Activated T-helper 2 cell treated with anti-CD3 and anti-CD28 coated beads, Interferon-gamma antibody, Interleukin-2, Interleukin-4, amounts not matched to agents 10 μg/mL and 5 μg/mL and 100 μg/mL, durations not matched to agents 14 hours and 24 hours and 36 hours (primary cell): Measurements from ENCODE around the gene ETV6. TPM values are rescaled to one million over a fixed set of nuclear protein-coding genes. Genes with fewer than 3 reads are reported as not detected.

Source experiments
- DNase-seq: peaks from one replicate; pipeline ENCODE4 v3.0.0; 2021; ENCODE audit warnings: low spot score
- H3K27ac Mint-ChIP-seq: one replicate; pipeline ENCODE4 v1.8.0; 2021; ENCODE audit warnings: mixed read lengths
- H3K27me3 Mint-ChIP-seq: one replicate; pipeline ENCODE4 v1.8.0; 2021; ENCODE audit warnings: low read depth, mixed read lengths
- H3K36me3 Mint-ChIP-seq: one replicate; pipeline ENCODE4 v1.8.0; 2021; ENCODE audit warnings: low read depth, mixed read lengths
- H3K4me1 Mint-ChIP-seq: one replicate; pipeline ENCODE4 v1.8.0; 2021; ENCODE audit warnings: low read depth, mixed read lengths
- H3K4me3 Mint-ChIP-seq: one replicate; pipeline ENCODE4 v1.8.0; 2021; ENCODE audit warnings: low read depth, mild to moderate bottlenecking, moderate library complexity, mixed read lengths
- H3K9me3 Mint-ChIP-seq: one replicate; pipeline ENCODE4 v1.8.0; 2021; ENCODE audit warnings: mixed read lengths
- intact Hi-C: fragments of 100-400 bp; cut with micrococcal nuclease; formaldehyde crosslinking; loops from one replicate; pipeline ENCODE4 v1.15.1; 2023
- total RNA-seq: library from RNA; stranded (reverse); gene quantifications from 2 replicates; pipeline ENCODE4 v1.2.3, GENCODE V29; 2022

Gene ETV6
- total RNA-seq, 1 donor from 2014 or later: 69.4 TPM

DNA sequence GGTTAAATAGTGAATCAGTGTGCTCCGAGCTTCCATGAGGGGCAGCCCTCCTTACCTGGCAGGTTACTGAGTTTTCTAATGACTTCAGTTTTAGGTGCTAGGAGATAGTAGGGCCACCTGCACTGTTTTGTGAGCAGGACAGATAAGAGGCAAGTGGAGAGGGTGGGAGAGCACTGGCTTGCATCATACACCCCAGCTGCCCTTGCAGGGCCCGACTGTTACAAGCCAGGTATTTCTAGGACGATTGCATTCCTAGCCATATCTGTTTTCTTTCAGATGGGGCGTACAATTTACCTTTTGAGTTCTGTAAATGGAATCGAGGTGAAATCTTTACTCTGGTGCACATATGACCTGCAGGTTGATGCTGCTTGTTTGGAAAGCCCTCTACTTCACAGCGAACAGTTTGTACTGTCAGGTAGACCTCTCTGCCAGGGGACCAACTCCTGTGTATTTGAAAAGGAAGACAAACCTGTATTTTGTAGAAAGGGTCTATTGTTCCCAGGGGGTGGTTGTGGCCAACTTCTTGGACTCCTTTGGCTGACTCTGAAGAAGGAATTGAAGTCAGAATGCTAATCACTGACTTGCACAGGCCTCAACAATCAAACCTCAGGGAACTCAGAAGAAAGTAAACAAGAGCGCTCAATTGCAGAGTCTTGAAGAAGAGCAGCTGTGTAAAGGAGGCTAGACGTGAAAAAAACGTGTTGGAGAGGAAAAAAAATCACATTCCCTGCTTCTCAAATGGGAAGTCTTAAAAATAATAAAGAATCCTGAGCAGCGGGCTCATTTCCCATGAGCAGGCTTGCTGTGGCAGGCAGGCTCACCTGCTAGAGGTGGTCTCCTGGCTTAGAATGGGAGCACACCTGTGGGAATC is 57.3 kb downstream of the ETV6 start:
- DNase-seq: no peak
- intact Hi-C loops: no loop called here
- H3K27ac Mint-ChIP-seq: no peak overlapping the region
- no peak overlapping the region for H3K4me3 Mint-ChIP-seq
- peaks cover 31% of the 10 kb centered on the region for H3K36me3 Mint-ChIP-seq
- peaks cover 31% of the 10 kb centered on the region for H3K4me1 Mint-ChIP-seq
- no peaks in the 10 kb centered on the region for H3K27me3 Mint-ChIP-seq
- no peaks in the 10 kb centered on the region for H3K9me3 Mint-ChIP-seq

DNA sequence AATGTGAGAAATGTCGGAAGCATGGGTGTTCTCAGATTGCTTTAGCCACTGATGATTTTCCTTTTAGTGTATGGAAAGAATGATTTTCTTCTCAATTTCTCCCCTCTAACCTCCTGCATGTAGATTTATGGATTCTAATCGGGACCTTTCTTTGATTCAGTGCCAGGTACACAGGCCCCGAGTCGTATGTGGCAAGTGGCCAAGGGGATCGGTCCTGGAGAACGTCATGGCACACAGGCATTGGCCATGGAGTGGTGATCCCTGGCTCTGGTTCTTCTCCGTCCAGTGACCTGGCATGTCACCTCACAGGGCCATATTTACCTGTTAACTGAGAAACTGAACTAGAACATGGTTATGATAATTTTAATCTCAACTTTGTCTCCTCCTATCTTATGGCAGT is 58.1 kb downstream of the ETV6 start:
- Mint-ChIP-seq H3K4me1 (peaks cover 28% of the 10 kb centered on the region), H3K27ac (no peak overlapping the region), H3K27me3 (no peaks in the 10 kb centered on the region), H3K4me3 (no peak overlapping the region), H3K36me3 (peaks cover 31% of the 10 kb centered on the region), H3K9me3 (no peaks in the 10 kb centered on the region)
- no peak for DNase-seq
- intact Hi-C loops: no loop called here

DNA sequence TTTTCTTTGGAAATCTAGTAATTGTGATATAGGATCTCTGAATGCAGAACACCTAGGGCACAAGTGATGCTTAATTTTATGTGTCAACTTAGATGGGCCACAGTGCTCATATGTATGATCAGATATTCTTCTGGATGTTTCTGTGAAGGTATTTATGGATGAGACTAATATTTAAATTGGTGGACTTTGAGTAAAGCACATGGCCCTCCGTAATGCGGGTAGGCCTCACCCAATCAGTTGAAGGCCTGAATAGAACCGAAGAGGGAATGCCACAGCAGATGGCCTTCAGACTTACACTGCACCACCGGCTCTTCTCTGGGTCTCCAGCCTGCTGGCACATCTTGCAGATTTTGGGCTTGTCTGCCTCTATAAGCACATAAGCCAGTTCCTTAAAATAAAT is 60.0 kb downstream of the ETV6 start:
- intact Hi-C loops: no loop called here
- DNase-seq: no peak
- Mint-ChIP-seq H3K4me3 (no peak overlapping the region), H3K4me1 (peaks cover 37% of the 10 kb centered on the region), H3K9me3 (no peaks in the 10 kb centered on the region), H3K27ac (no peak overlapping the region), H3K27me3 (no peaks in the 10 kb centered on the region), H3K36me3 (peaks cover 34% of the 10 kb centered on the region)

DNA sequence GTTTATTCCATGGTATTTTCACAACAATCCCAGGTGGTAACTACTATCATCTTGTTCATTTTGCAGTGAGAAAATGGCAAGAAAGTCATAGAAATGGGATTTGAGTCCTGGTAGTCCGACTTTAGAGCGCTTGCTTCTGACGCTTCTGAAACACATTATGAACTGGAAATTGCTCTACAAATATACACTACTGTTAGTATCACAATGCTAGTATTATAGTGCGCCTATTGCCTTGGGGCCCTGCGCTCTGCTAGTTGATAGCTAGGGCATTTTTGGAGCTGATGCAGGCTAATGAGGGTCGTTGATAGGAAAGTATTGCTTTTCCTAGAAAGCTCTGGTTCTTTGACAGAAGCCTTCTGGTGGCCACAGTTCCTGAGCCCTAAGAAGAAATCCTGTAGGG is 61.0 kb downstream of the ETV6 start:
- Mint-ChIP-seq H3K4me3 (no peak overlapping the region), H3K9me3 (no peaks in the 10 kb centered on the region), H3K36me3 (peaks cover 35% of the 10 kb centered on the region), H3K27ac (no peak overlapping the region), H3K4me1 (peaks cover 37% of the 10 kb centered on the region), H3K27me3 (no peaks in the 10 kb centered on the region)
- no peak for DNase-seq
- intact Hi-C loops: no loop called here

DNA sequence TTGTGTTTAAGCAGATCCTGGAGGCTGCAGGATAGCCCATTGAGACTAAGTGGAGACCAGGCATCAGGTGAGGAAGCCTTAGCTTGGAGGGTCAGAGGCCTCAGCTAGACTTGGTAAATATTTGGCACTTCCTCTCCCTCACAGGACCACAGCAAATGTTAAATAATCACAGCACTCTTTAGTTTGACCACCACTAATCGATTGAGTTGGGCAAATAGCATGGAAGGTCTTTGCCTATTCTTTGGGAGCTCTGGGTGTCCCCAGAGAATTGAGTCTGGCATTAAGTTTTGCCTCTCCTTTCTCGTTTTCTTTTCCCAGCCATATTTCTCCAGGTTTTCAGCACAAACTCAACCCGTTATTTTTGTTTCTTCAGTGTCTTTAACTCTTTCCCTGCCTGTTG is 61.4 kb downstream of the ETV6 start:
- Mint-ChIP-seq H3K4me1 (peaks cover 37% of the 10 kb centered on the region), H3K36me3 (peaks cover 39% of the 10 kb centered on the region), H3K9me3 (no peaks in the 10 kb centered on the region), H3K27ac (no peak overlapping the region), H3K27me3 (no peaks in the 10 kb centered on the region), H3K4me3 (no peak overlapping the region)
- DNase-seq: no peak
- intact Hi-C loops: no loop called here

DNA sequence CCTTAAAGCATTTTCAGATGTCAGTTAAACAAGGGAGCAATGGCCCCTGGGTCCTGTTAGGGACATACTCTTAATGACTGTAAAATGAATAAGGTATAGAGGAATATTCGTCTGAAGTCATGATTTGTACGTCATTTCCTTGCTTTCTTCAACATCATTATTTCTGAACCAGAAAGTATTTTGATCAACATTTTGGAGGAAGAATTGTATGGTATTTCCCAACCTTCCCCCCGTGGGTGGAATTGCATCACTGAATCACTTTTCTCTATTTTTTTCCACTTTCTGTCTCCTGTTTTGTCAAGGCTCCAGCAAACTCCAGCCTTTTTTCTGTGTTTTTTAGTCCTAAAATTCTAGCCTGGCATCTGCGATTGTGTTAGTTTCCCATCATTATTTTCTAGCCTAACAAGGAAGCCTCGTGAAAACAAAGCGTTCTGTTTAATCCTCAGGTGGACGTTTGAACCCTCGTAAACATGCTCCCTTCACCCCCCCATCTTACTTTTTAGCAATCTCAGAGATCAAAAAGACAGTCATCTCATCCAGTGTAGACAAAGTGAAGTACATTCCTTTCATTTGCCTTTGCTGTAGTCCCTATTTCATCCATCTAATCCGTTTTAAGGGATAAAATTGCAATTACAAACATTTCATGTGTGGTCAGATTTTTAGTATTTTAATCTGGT is 62.3 kb downstream of the ETV6 start:
- no peaks in the 10 kb centered on the region for H3K27me3 Mint-ChIP-seq
- peaks cover 45% of the 10 kb centered on the region for H3K36me3 Mint-ChIP-seq
- intact Hi-C loops: loop anchor here (2.0 kb wide), 1 partner anchor 19 kb away; no protein-coding TSS in a partner anchor
- no peak overlapping the region for H3K4me3 Mint-ChIP-seq
- no peak overlapping the region for H3K27ac Mint-ChIP-seq
- peaks cover 42% of the 10 kb centered on the region for H3K4me1 Mint-ChIP-seq
- no peak for DNase-seq
- no peaks in the 10 kb centered on the region for H3K9me3 Mint-ChIP-seq

DNA sequence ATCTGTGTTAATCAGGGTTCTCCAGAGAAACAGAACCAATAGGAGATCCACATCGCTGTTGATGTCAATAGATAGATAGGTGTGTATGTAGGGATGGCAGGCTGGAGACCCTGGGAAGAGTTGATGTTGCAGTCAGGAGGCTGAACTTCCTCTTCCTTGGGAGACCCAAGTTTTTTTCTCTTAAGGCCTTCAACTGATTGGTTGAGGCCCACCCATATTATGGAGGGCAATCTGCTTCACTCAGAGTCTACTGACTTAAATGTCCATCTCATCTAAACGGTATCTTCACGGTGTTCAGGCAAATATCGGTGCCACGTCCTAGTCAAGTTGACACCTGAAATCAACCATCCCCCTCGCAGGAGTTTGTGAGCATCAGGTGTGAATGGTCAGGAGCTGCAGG is 63.0 kb downstream of the ETV6 start:
- intact Hi-C loops: loop anchor here (2.0 kb wide), 1 partner anchor 18 kb away; no protein-coding TSS in a partner anchor
- DNase-seq: no peak
- Mint-ChIP-seq H3K27ac (no peak overlapping the region), H3K36me3 (peaks cover 43% of the 10 kb centered on the region), H3K27me3 (no peaks in the 10 kb centered on the region), H3K4me1 (peaks cover 42% of the 10 kb centered on the region), H3K9me3 (no peaks in the 10 kb centered on the region), H3K4me3 (no peak overlapping the region)

DNA sequence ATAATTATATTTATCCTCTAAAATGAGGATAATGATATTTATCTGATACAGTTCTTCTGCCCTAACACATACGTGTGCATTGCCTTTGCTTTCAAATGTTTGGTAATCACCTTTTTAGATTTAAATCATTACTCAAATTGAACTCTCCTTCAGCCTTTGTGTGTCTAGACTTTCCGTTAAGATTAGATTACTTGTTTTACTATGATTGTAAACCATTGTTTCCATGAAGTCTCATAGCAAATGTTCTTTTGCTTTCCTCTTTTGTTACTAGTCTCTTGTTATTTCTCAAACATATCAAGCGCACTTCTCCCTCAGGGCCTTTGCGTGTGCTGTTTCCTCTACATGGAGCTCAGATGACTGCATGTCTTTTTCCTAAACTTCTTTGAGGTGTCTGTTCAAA is 63.7 kb downstream of the ETV6 start:
- intact Hi-C loops: loop anchor here (1.0 to 2.0 kb wide), 3 partner anchors 18 to 297 kb away; no protein-coding TSS in a partner anchor
- Mint-ChIP-seq H3K27me3 (no peaks in the 10 kb centered on the region), H3K27ac (peak overlapping the region; percentile 52), H3K9me3 (no peaks in the 10 kb centered on the region), H3K4me1 (peaks cover 47% of the 10 kb centered on the region), H3K4me3 (no peak overlapping the region), H3K36me3 (peaks cover 43% of the 10 kb centered on the region)
- no peak for DNase-seq

DNA sequence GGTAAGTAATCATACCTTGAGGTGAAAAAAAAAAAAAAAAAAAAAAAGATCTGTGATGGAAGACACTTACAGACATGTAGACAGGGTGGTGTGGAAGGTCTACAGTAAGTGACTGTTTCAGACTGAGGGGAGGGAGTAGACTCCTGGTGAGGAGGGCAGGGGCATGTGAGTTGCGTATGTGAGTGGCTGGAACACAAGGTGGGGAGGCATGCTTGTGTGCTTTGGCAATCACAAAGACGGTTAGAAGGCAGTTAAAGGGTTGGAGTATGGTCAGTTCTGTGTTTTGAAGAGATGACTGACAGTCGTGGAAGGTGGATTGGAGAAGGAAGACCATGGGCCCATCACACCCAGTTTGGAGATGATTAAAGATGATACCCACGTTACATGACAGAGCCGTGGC is 65.2 kb downstream of the ETV6 start:
- DNase-seq: no peak
- peaks cover 49% of the 10 kb centered on the region for H3K36me3 Mint-ChIP-seq
- H3K9me3 Mint-ChIP-seq: no peaks in the 10 kb centered on the region
- H3K27me3 Mint-ChIP-seq: no peaks in the 10 kb centered on the region
- H3K4me3 Mint-ChIP-seq: no peak overlapping the region
- peaks cover 56% of the 10 kb centered on the region for H3K4me1 Mint-ChIP-seq
- no peak overlapping the region for H3K27ac Mint-ChIP-seq
- intact Hi-C loops: no loop called here

DNA sequence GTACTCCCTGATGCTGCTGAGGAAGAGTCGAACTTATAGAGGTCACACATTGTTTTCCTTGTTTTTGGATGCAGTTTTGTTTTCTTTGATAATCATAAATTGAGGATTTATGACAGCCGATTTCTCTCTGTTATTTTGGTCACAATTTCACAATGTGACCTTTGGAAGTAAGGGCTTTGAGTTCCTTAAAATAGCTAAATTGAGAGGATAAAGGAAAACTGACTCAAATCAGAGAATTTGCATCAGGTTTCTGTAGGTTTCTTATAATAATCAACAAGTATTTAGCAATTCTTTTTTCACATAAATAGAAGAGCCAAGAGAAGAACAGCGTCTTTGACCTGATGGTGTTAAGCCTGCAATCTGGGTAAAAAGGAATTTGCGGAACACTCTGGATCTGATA is 66.1 kb downstream of the ETV6 start:
- no peaks in the 10 kb centered on the region for H3K27me3 Mint-ChIP-seq
- peaks cover 63% of the 10 kb centered on the region for H3K4me1 Mint-ChIP-seq
- H3K4me3 Mint-ChIP-seq: no peak overlapping the region
- intact Hi-C loops: no loop called here
- DNase-seq: no peak
- H3K9me3 Mint-ChIP-seq: no peaks in the 10 kb centered on the region
- H3K36me3 Mint-ChIP-seq: peaks cover 55% of the 10 kb centered on the region
- H3K27ac Mint-ChIP-seq: no peak overlapping the region

DNA sequence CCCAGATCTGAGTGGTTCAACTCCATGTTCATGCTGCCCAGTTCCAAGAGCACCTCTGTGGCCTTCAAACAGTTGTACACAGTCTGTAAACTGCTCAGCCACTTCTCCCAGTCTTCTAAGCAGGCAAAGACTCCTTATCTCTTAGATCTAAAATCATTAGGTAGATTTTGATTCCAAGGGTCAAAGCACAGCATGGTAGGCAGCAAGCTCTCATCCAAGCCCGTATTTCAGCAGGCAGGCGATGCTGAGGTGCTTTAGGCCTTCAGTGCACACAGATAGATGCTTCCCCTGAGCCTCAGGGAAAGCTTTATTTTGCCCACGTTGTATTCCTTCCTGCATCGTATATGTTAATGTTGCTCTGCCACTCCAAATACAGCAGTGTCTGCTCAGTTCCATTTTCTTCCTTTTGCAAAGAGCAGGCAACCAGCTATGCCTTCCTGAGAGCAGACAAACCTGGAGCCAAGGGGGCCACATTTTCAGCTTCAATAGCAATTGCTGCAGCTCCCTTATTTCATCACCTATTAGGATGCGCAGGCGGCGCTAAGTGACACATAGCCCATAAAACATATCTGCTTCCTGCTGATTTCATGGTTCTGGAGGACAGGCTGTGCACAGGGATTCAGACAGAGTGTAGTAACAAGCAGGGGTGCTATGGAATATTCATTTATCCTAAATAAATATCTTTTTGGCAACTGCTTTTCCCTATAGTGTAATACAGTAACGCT is 67.5 kb downstream of the ETV6 start:
- Mint-ChIP-seq H3K36me3 (peaks cover 44% of the 10 kb centered on the region), H3K4me1 (peaks cover 58% of the 10 kb centered on the region), H3K9me3 (no peaks in the 10 kb centered on the region), H3K27me3 (no peaks in the 10 kb centered on the region), H3K4me3 (no peak overlapping the region), H3K27ac (no peak overlapping the region)
- DNase-seq: no peak
- intact Hi-C loops: no loop called here

DNA sequence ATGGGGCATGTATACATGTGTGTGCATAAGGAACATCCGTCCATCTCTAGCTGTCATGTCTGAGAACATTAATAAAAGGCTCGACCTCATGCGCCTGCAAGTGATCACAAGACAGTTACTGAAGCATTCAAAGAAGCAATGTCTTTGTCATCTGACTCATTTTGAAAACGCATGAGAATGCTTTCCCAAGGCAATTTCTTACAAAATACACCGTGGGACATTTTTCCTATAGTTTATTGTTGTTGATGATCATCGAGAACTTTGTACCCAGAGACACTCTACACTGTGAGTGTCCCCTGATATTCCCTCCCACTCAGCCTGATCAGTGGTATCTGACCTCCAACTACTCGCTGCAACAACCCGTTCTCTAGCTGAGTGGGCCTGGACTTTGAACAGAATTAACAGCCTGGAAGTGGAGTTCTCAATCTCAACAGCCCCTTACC is 68.1 kb downstream of the ETV6 start:
- H3K4me1 Mint-ChIP-seq: peaks cover 57% of the 10 kb centered on the region
- H3K36me3 Mint-ChIP-seq: peaks cover 42% of the 10 kb centered on the region
- no peaks in the 10 kb centered on the region for H3K27me3 Mint-ChIP-seq
- intact Hi-C loops: no loop called here
- H3K4me3 Mint-ChIP-seq: no peak overlapping the region
- no peak for DNase-seq
- H3K9me3 Mint-ChIP-seq: no peaks in the 10 kb centered on the region
- no peak overlapping the region for H3K27ac Mint-ChIP-seq

DNA sequence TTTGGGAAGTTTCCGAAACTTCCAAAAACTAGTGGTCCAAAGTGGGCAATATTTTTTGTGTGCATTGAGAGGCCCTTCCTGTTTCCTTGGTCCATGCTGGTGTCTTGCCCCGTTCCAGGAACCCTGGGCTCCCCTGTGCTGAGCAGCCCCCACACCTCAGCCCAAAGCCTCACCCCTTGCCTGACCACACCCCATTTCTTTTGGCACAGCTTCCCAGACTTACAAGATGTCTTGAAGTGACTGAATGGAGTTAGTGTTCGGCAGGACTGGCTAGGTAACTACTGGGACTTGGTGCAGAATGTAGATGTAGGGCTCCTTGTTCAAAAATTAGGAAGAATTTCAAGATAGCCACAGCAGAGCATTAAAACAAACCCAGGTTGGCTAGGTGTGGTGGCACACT is 68.6 kb downstream of the ETV6 start:
- no peaks in the 10 kb centered on the region for H3K9me3 Mint-ChIP-seq
- no peak overlapping the region for H3K4me3 Mint-ChIP-seq
- peaks cover 51% of the 10 kb centered on the region for H3K4me1 Mint-ChIP-seq
- H3K27ac Mint-ChIP-seq: no peak overlapping the region
- H3K27me3 Mint-ChIP-seq: no peaks in the 10 kb centered on the region
- DNase-seq: no peak
- H3K36me3 Mint-ChIP-seq: peaks cover 37% of the 10 kb centered on the region
- intact Hi-C loops: no loop called here
